HepG2 (cell line): Measurements from ENCODE around the gene FOXA1. TPM values are rescaled to one million over a fixed set of nuclear protein-coding genes. Genes with fewer than 3 reads are reported as not detected.
A peak's percentile ranks its signal among the peaks of the same experiment; 100 is the strongest.

Experiments used
- AGO1 ChIP-seq: fragments of 200-400 bp; formaldehyde crosslinking; IDR thresholded peaks from 2 replicates; pipeline ENCODE4 v1.6.1; 2017; ENCODE audit warnings: mild to moderate bottlenecking, low read depth, low read length, moderate library complexity; ENCODE audit not compliant: poor library complexity, severe bottlenecking
- AKAP8 ChIP-seq: sonication (generic); formaldehyde crosslinking; IDR thresholded peaks from 2 replicates; pipeline ENCODE4 v1.5.1; 2020; ENCODE audit warnings: mild to moderate bottlenecking, missing genetic modification reagents
- CREBL2 ChIP-seq: sonication (generic); formaldehyde crosslinking; IDR thresholded peaks from 2 replicates; pipeline ENCODE4 v1.8.1; 2023; ENCODE audit warnings: missing genetic modification reagents, mild to moderate bottlenecking, borderline replicate concordance
- CSRNP2 ChIP-seq: sonication (generic); formaldehyde crosslinking; conservative IDR thresholded peaks from 2 replicates; pipeline ENCODE4 v1.8.0; 2022; ENCODE audit warnings: low read depth, missing genetic modification reagents
- ETS1 ChIP-seq: sonication (generic); formaldehyde crosslinking; IDR thresholded peaks from 2 replicates; pipeline ENCODE4 v1.4.0; 2020; ENCODE audit warnings: missing genetic modification reagents
- GATAD2A ChIP-seq: IDR thresholded peaks from 2 replicates; pipeline ENCODE4 v1.6.1; 2016
- HMG20B ChIP-seq: conservative IDR thresholded peaks from 2 replicates; pipeline ENCODE4 v1.6.1; 2016; ENCODE audit warnings: missing genetic modification reagents, missing compliant biosample characterization
- MXD4 ChIP-seq: IDR thresholded peaks from 2 replicates; pipeline ENCODE4 v1.6.1; 2016; ENCODE audit warnings: mild to moderate bottlenecking, missing biosample characterization, missing genetic modification reagents
- NKX3-1 ChIP-seq: sonication (generic); formaldehyde crosslinking; IDR thresholded peaks from 2 replicates; pipeline ENCODE4 v1.5.0; 2020; ENCODE audit warnings: missing genetic modification reagents
- POLR2AphosphoS5 ChIP-seq: IDR thresholded peaks from 2 replicates; pipeline ENCODE4 v1.6.1; 2012; ENCODE audit warnings: low read depth, low read length
- RBM39 ChIP-seq: fragments of 200-400 bp; formaldehyde crosslinking; IDR thresholded peaks from one replicate; pipeline ENCODE4 v1.6.1; 2018; ENCODE audit warnings: antibody characterized with exemption, mild to moderate bottlenecking, low read depth, low read length; ENCODE audit not compliant: poor library complexity, severe bottlenecking
- RNF219 ChIP-seq: sonication (generic); formaldehyde crosslinking; IDR thresholded peaks from 2 replicates; pipeline ENCODE4 v1.5.0; 2020; ENCODE audit warnings: mild to moderate bottlenecking, missing genetic modification reagents
- SATB2 ChIP-seq: sonication (generic); formaldehyde crosslinking; IDR thresholded peaks from 2 replicates; pipeline ENCODE4 v1.5.0; 2020; ENCODE audit warnings: missing genetic modification reagents
- ZBTB25 ChIP-seq: IDR thresholded peaks from 2 replicates; pipeline ENCODE4 v1.6.1; 2018; ENCODE audit warnings: missing genetic modification reagents
- ZNF512 ChIP-seq: sonication (generic); formaldehyde crosslinking; IDR thresholded peaks from 2 replicates; pipeline ENCODE4 v1.4.0; 2020; ENCODE audit warnings: mild to moderate bottlenecking, missing genetic modification reagents
- ZNF576 ChIP-seq: sonication (generic); formaldehyde crosslinking; IDR thresholded peaks from 2 replicates; pipeline ENCODE4 v1.4.0; 2020; ENCODE audit warnings: mild to moderate bottlenecking, missing genetic modification reagents
- ZSCAN5A ChIP-seq: sonication (generic); formaldehyde crosslinking; IDR thresholded peaks from 2 replicates; pipeline ENCODE4 v1.8.0; 2022; ENCODE audit warnings: mild to moderate bottlenecking, missing genetic modification reagents, borderline replicate concordance
- polyA plus RNA-seq, 8 experiments: library from polyadenylated mRNA; depleted of rRNA in 3 of 8; stranded (reverse) in 7 of 8; unstranded in 1 of 8; fragments of >200 nt; fragmentation: Illumina TruSeq in 4 of 8; extraction: Trizol in 4 of 8; gene quantifications; 2 replicates each; pipeline versions ENCODE4 v1.2.1 to v1.2.3, GENCODE V29; 2011 to 2016; ENCODE audit warnings: low read depth in 4 of 8, missing spikeins in 1 of 8, mixed read lengths in 1 of 8; ENCODE audit not compliant: insufficient read depth in 1 of 8
- total RNA-seq, 5 experiments: library from RNA; depleted of rRNA; stranded (reverse); fragments of >200 nt; fragmentation: Illumina TruSeq; extraction: Trizol; gene quantifications; 2 replicates each; pipeline ENCODE4 v1.2.3, GENCODE V29; 2016; ENCODE audit warnings: low read depth in 1 of 5

The FOXA1 gene
- total and polyA plus RNA-seq, 2 of the 13 experiments (the other 11 are each of a cell fraction or from before 2014, with no cell fraction given) = 43.4 to 58.6 TPM

- TF ChIP-seq ETS1 (CRISPR knock-in tag) = no peak
- TF ChIP-seq NKX3-1 (CRISPR knock-in tag) = 0 out of 2 replicates have a peak, but pooled peaks have one; percentile 21
- TF ChIP-seq ZSCAN5A (CRISPR knock-in tag) = no peak
- no peak for TF ChIP-seq AKAP8 (CRISPR knock-in tag)
- no peak for TF ChIP-seq RBM39
- TF ChIP-seq RNF219 (CRISPR knock-in tag) = no peak
- TF ChIP-seq MXD4 (CRISPR knock-in tag) = no peak
- 0 out of 2 replicates have a peak, but pooled peaks have one; percentile 21 for TF ChIP-seq ZBTB25 (CRISPR knock-in tag)
- TF ChIP-seq CSRNP2 (CRISPR knock-in tag) = no peak
- TF ChIP-seq ZNF512 (CRISPR knock-in tag) = no peak
- TF ChIP-seq GATAD2A = peak; percentile 66
- TF ChIP-seq CREBL2 (CRISPR knock-in tag) = no peak
- no peak for TF ChIP-seq AGO1
- TF ChIP-seq HMG20B (CRISPR knock-in tag) = 0 out of 2 replicates have a peak, but pooled peaks have one; percentile 12
- no peak for TF ChIP-seq POLR2AphosphoS5
- no peak for TF ChIP-seq ZNF576 (CRISPR knock-in tag)
- 0 out of 2 replicates have a peak, but pooled peaks have one; percentile 35 for TF ChIP-seq SATB2
Observed at GRCh38 chr14:37616853-37617252, 21.8 kb upstream of the FOXA1 start (continued).
